ENCODE measurements around the gene SMPDL3B.

DNA sequence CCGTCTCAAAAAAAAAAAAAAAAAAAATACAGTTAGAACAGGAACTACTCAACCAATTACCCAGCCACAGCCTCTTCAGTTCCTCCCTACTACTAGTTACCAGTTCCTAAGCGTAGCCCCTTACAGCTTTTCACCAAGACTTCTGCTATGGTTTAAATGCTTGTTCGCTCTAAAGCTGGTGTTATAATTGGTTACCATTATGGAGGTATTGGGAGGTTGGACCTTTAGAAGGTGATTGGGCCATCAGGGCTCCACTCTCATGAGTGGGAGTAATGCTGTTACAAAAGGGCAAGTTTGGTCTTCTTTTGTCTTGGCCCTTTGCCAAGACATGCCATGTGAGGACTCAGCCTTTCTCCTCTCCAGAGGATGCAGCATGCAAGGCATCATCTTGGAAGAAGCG, 3.0 kb upstream of the SMPDL3B start:
- TF ChIP-seq, protein P1, sequence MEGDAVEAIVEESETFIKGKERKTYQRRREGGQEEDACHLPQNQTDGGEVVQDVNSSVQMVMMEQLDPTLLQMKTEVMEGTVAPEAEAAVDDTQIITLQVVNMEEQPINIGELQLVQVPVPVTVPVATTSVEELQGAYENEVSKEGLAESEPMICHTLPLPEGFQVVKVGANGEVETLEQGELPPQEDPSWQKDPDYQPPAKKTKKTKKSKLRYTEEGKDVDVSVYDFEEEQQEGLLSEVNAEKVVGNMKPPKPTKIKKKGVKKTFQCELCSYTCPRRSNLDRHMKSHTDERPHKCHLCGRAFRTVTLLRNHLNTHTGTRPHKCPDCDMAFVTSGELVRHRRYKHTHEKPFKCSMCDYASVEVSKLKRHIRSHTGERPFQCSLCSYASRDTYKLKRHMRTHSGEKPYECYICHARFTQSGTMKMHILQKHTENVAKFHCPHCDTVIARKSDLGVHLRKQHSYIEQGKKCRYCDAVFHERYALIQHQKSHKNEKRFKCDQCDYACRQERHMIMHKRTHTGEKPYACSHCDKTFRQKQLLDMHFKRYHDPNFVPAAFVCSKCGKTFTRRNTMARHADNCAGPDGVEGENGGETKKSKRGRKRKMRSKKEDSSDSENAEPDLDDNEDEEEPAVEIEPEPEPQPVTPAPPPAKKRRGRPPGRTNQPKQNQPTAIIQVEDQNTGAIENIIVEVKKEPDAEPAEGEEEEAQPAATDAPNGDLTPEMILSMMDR (IDR thresholded peaks at IDR 0.05): no peak
- TF ChIP-seq POLR2A (IDR thresholded peaks at IDR 0.05): no peak
